ENCODE results near the gene IDH2. TPM values are rescaled to one million over a fixed set of nuclear protein-coding genes. Genes with fewer than 3 reads are reported as not detected.

IDH2 gene
- total RNA-seq, 4 donors from 2014 or later = 29.4 to 49.6 (median 33.5) TPM

- WGBS, 2 donors = 89 to 92% methylated on average over 7 of the region's 7 CpGs
- Histone ChIP-seq H3K27me3 (no peaks in the 10 kb centered on the region), H3K4me1 (peaks cover 25 to 45% of the 10 kb centered on the region in 2 donors), H3K4me3 (replicated peaks in 1 of 3) (no peak overlapping the region), H3K9me3 (no peaks in the 10 kb centered on the region), H3K36me3 (no peaks in the 10 kb centered on the region), H3K27ac (peak overlapping the region; percentile 81 to 93 (median 91))
- TF ChIP-seq, protein P1, sequence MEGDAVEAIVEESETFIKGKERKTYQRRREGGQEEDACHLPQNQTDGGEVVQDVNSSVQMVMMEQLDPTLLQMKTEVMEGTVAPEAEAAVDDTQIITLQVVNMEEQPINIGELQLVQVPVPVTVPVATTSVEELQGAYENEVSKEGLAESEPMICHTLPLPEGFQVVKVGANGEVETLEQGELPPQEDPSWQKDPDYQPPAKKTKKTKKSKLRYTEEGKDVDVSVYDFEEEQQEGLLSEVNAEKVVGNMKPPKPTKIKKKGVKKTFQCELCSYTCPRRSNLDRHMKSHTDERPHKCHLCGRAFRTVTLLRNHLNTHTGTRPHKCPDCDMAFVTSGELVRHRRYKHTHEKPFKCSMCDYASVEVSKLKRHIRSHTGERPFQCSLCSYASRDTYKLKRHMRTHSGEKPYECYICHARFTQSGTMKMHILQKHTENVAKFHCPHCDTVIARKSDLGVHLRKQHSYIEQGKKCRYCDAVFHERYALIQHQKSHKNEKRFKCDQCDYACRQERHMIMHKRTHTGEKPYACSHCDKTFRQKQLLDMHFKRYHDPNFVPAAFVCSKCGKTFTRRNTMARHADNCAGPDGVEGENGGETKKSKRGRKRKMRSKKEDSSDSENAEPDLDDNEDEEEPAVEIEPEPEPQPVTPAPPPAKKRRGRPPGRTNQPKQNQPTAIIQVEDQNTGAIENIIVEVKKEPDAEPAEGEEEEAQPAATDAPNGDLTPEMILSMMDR (IDR thresholded peaks at IDR 0.05) = no peak
- DNase-seq = no peak
- intact Hi-C loops (cut with DNase I) = no loop called here
Observed at GRCh38 chr15:90046289-90046688, 56.0 kb downstream of the IDH2 start.

GRCh38 chr15:90044916-90045371, 57.3 kb downstream of the IDH2 start:
- no peak overlapping the region for H3K4me3 ChIP-seq (replicated peaks in 1 of 3)
- H3K36me3 ChIP-seq = no peaks in the 10 kb centered on the region
- peaks cover 25 to 45% of the 10 kb centered on the region in 2 donors for H3K4me1 ChIP-seq
- H3K27ac ChIP-seq = peak overlapping the region in 2 of 3 donors; percentile 91 to 93
- intact Hi-C loops (cut with DNase I) = no loop called here
- WGBS, 2 donors = 66 to 81% methylated on average over 4 of the region's 4 CpGs
- peak; percentile 46 to 58 for DNase-seq
- TF ChIP-seq POLR2A (IDR thresholded peaks at IDR 0.05) = no peak
- TF ChIP-seq, protein P1 (IDR thresholded peaks at IDR 0.05) = no peak
- no peaks in the 10 kb centered on the region for H3K27me3 ChIP-seq
- H3K9me3 ChIP-seq = no peaks in the 10 kb centered on the region

DNA sequence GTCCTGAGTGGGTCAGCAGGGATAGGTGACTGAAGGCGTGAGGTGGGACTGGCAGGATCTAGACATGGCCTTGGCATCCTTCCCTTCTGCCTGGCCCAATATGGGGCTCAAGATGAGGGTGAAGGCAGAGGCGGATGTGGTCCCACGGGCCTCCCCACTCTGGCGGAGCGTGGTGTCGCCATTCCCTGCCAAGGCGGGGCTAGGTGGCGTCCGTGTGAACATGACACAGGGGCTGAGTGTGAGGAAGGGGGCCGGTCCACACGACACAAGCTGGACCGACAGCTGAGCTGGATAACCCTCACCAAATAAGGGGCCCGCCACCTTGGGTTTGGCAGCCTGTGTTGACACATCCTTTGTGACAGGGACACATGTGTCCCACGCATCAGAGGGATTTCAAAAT, 58.1 kb downstream of the IDH2 start:
- intact Hi-C loops (cut with DNase I) = no loop called here
- Histone ChIP-seq H3K27ac (peak overlapping the region in 1 of 3 donors; percentile 93), H3K4me3 (replicated peaks in 1 of 3) (no peak overlapping the region), H3K36me3 (no peaks in the 10 kb centered on the region), H3K9me3 (no peaks in the 10 kb centered on the region), H3K27me3 (no peaks in the 10 kb centered on the region), H3K4me1 (peaks cover 25 to 45% of the 10 kb centered on the region in 2 donors)
- TF ChIP-seq, protein P1 (IDR thresholded peaks at IDR 0.05) = no peak
- TF ChIP-seq POLR2A (IDR thresholded peaks at IDR 0.05) = no peak
- 91 to 93% methylated on average over 14 of the region's 14 CpGs for WGBS, 2 donors
- DNase-seq = no peak

DNA sequence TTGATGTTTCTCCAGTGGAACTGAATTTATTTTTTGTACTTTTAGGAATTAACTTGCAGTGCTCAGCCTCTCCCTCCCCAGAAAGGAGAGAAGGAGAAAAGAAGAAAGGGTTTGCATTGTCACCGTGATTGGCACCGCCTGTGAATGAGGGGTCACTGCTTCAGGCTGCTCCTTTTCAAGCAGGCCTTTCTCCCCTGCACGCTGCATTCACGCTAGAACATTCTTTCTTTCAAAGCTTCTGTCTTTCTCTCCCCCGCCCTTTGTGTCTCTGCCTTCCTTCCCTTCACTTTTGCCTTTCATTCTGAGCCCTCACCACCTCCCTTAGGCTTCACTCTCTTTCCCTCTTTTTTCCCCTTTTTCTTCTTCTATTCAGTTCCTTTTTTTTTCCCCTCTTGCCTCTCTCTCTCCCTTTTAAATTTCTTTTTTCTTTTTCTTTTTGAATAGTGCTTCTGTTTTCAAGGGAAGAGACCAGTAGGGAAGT, 58.7 kb downstream of the IDH2 start:
- no peak for DNase-seq
- Histone ChIP-seq H3K4me3 (replicated peaks in 1 of 3) (no peak overlapping the region), H3K27ac (peak overlapping the region in 1 of 3 donors; percentile 93), H3K36me3 (no peaks in the 10 kb centered on the region), H3K27me3 (no peaks in the 10 kb centered on the region), H3K9me3 (no peaks in the 10 kb centered on the region), H3K4me1 (peaks cover 25 to 42% of the 10 kb centered on the region in 2 donors)
- WGBS, 2 donors = 91 to 93% methylated on average over 5 of the region's 5 CpGs
- intact Hi-C loops (cut with DNase I) = no loop called here
- no peak for TF ChIP-seq POLR2A (IDR thresholded peaks at IDR 0.05)
- TF ChIP-seq, protein P1 (IDR thresholded peaks at IDR 0.05) = no peak

- intact Hi-C loops (cut with DNase I) = no loop called here
- Histone ChIP-seq H3K4me1 (peaks cover 24 to 40% of the 10 kb centered on the region in 2 donors), H3K27me3 (no peaks in the 10 kb centered on the region), H3K4me3 (replicated peaks in 1 of 3) (no peak overlapping the region), H3K27ac (no peak overlapping the region), H3K36me3 (no peaks in the 10 kb centered on the region), H3K9me3 (no peaks in the 10 kb centered on the region)
- TF ChIP-seq POLR2A (IDR thresholded peaks at IDR 0.05) = no peak
- TF ChIP-seq, protein P1 (IDR thresholded peaks at IDR 0.05) = no peak
- peak; percentile 41 for DNase-seq
- WGBS, 2 donors = 77 to 78% methylated on average over 14 to 20 of the region's 27 CpGs
Observed at GRCh38 chr15:90042766-90043529, 59.3 kb downstream of the IDH2 start.
